ENCODE results near the gene GGCT. TPM values are rescaled to one million over a fixed set of nuclear protein-coding genes. Genes with fewer than 3 reads are reported as not detected.

The GGCT gene
- total RNA-seq, 1 experiment from 2014 or later = 52.2 TPM

GRCh38 chr7:30470771-30471170, 33.9 kb downstream of the GGCT start:
- DNase-seq (ENCODE audit: low read depth, low spot score) (no peak), ATAC-seq (no peak)
- Histone ChIP-seq H3K36me3 (ENCODE audit: control insufficient read depth, insufficient read depth, low read length) (no peaks in the 10 kb centered on the region), H3K9me3 (ENCODE audit: control insufficient read depth, insufficient read depth, low read depth, low read length) (no peaks in the 10 kb centered on the region), H3K4me3 (ENCODE audit: low read depth in 2 of 2, low read length in 2 of 2) (no peak overlapping the region), H3K4me1 (ENCODE audit: control insufficient read depth, insufficient read depth, low read length) (no peaks in the 10 kb centered on the region), H3K27me3 (ENCODE audit: control insufficient read depth, insufficient read depth, low read length) (no peaks in the 10 kb centered on the region), H3K27ac (ENCODE audit: low read length) (no peak overlapping the region)
- POLR2A ChIA-PET = no interaction called here
- intact Hi-C loops (cut with micrococcal nuclease; ENCODE audit: unreplicated experiment) (no loop called here), in situ Hi-C loops (cut with HindIII; ENCODE audit: low pct_unique_long_range_greater_than_20kb, low sequenced_read_pairs) (no loop called here)
- no TSS peak for BruUV-seq (replicated peaks)
- no peak for TF ChIP-seq TCF7L2 (IDR thresholded peaks at IDR 0.05; ENCODE audit: low read depth, low read length)
- no peak for TF ChIP-seq REST (IDR thresholded peaks at IDR 0.05; ENCODE audit: insufficient read depth in 1 of 2, low read depth in 2 of 2, low read length in 1 of 2)
- TF ChIP-seq POLR2AphosphoS5 (IDR thresholded peaks at IDR 0.05; ENCODE audit: low read depth, low read length) = no peak
- no peak for TF ChIP-seq SIN3A (IDR thresholded peaks at IDR 0.05; ENCODE audit: borderline replicate concordance, insufficient read depth, low read depth, low read length)
- CTCF ChIA-PET = no interaction called here

- DNase-seq (ENCODE audit: low read depth, low spot score) (no peak), ATAC-seq (no peak)
- POLR2A ChIA-PET = interaction anchor here (0.7 kb wide), 1 partner anchor 8 kb away, joined by 3 read pairs; the partner anchor contains the start of gene NOD1
- Histone ChIP-seq H3K36me3 (ENCODE audit: control insufficient read depth, insufficient read depth, low read length) (no peaks in the 10 kb centered on the region), H3K27ac (ENCODE audit: low read length) (no peak overlapping the region), H3K27me3 (ENCODE audit: control insufficient read depth, insufficient read depth, low read length) (no peaks in the 10 kb centered on the region), H3K4me1 (ENCODE audit: control insufficient read depth, insufficient read depth, low read length) (no peaks in the 10 kb centered on the region; the same call in 1 of the 2 replicates), H3K9me3 (ENCODE audit: control insufficient read depth, insufficient read depth, low read depth, low read length) (no peaks in the 10 kb centered on the region), H3K4me3 (ENCODE audit: low read depth in 2 of 2, low read length in 2 of 2) (no peak overlapping the region)
- no TSS peak for BruUV-seq (replicated peaks)
- intact Hi-C loops (cut with micrococcal nuclease; ENCODE audit: unreplicated experiment) (no loop called here), in situ Hi-C loops (cut with HindIII; ENCODE audit: low pct_unique_long_range_greater_than_20kb, low sequenced_read_pairs) (no loop called here)
- CTCF ChIA-PET = interaction anchor here (1.0 kb wide), 1 partner anchor 94 kb away, joined by 5 read pairs; no protein-coding TSS in a partner anchor
- TF ChIP-seq POLR2AphosphoS5 (IDR thresholded peaks at IDR 0.05; ENCODE audit: low read depth, low read length) = no peak
- TF ChIP-seq REST (IDR thresholded peaks at IDR 0.05; ENCODE audit: insufficient read depth in 1 of 2, low read depth in 2 of 2, low read length in 1 of 2) = no peak
Observed at GRCh38 chr7:30470163-30470770, 34.4 kb downstream of the GGCT start.

All from Panc1 (cell line).